IPS-18c (cell line): ENCODE data around the gene TMTC1.

ENCODE experiments used
- H3K4me3 ChIP-seq: 2 replicates; pipeline ENCODE4 v1.7.0; 2013; ENCODE audit warnings: low read depth, mild to moderate bottlenecking, low read length, moderate library complexity; ENCODE audit not compliant: insufficient read depth
- H3K9me3 ChIP-seq: one replicate; pipeline ENCODE4 v1.6.1; 2013; ENCODE audit warnings: mild to moderate bottlenecking, low read length, moderate library complexity; ENCODE audit not compliant: control insufficient read depth, insufficient read depth

The TMTC1 gene

DNA sequence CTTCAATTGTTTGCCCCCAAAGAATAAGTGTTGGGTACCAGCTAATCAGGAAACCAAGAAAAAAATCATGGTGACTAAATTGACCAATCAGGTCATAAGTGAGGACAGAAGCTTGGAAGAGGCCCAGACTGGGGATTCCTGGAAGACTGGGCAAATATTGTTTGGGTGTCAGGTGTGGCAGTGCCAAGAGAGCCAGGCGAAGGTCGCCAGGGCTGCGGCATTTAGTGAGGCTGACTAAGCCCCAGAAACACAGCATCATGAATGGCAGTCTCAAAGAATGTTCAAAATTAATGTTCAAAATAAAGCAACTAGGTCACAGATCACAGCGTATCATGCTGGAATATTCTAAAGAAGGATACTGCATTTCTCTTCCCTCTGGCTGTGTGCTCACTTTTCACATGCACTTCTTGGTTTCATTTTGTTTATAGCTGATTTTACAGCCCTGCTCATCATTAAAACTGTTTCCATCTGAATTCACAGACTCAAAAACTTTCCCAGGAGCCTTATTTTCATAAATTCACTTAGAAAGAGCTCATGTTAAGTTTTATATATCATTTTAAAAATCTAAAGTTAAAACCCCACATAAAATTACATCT is 201.0 kb downstream of the TMTC1 start:
- Histone ChIP-seq H3K4me3 (no peak overlapping the region), H3K9me3 (no peaks in the 10 kb centered on the region)

DNA sequence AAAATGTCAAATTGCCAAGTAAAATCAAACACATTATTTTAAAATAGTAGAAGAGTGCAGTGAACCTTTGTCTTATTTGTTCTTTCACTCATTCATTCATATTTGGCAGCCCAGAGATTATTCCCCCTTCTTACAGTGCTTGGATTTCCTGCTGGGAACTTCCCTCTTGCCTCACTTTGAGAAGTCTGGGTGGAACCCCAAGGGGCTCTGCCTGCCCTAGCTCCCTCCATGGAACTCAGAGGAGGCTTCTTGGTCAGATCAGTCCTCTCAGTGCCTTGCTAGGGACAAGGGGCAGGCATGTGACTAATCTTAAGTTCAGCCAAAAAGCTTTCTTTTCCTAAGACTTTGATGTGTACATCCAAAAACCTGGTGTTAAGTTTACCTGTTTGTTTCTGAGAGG is 201.6 kb downstream of the TMTC1 start:
- no peaks in the 10 kb centered on the region for H3K9me3 ChIP-seq
- no peak overlapping the region for H3K4me3 ChIP-seq

DNA sequence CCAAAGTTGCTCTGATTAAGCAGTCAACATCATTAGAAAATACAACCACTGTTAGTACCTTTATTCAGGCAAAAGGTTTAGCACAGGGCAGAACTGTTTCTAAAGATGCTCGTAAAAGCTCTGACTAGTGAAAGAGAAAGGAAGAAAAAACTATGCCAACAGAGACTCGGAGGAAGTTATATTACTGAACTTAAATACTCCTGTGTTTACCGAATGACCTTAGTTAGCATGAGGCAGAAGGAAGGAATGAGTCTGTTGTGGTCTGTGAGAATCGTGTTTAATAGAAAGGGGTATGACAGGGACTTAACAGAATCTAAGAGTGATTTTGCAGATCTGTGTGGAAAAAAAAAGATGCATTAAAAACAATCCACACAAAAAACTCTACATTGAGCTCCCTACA is 202.1 kb downstream of the TMTC1 start:
- Histone ChIP-seq H3K4me3 (no peak overlapping the region), H3K9me3 (no peaks in the 10 kb centered on the region)

DNA sequence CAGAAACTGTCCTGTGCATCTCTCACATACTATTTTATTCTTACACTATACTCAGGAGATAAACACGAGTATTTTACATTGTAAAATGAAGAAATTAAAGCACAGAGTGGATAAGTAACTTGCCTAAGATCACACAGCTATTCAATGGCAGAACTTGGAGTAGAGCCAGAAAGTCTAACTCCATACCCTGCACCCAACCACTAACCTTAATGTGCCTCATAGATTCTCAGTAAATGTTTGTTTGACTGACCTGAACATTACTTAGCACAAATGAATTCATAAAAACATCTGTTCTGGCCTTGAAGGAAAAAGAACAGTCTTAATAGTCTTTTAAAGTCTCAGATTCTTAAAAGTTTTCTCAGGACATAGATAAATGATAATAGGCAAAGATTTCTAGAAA is 202.8 kb downstream of the TMTC1 start:
- no peak overlapping the region for H3K4me3 ChIP-seq

DNA sequence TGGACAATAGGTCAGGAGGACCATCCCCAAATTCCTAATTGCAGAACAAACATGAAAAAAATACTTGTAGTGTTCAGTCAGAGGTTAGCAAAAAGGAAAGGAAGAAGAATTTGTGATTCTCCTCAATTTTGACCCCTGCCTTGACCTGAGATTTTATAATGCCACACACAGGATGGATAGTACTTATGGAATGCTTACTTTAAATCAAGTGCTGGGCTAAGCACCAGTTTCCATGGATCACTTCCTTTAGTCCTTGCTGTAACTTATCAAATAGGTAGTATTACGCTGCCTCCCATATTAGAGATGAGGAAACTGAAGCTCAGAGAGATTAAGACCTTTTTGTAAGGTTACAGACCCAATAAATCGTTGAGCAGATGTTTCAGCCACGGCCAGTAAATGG is 205.0 kb downstream of the TMTC1 start:
- no peaks in the 10 kb centered on the region for H3K9me3 ChIP-seq

More for the DNA sequence above, 202.8 kb downstream of the TMTC1 start:
- no peaks in the 10 kb centered on the region for H3K9me3 ChIP-seq

DNA sequence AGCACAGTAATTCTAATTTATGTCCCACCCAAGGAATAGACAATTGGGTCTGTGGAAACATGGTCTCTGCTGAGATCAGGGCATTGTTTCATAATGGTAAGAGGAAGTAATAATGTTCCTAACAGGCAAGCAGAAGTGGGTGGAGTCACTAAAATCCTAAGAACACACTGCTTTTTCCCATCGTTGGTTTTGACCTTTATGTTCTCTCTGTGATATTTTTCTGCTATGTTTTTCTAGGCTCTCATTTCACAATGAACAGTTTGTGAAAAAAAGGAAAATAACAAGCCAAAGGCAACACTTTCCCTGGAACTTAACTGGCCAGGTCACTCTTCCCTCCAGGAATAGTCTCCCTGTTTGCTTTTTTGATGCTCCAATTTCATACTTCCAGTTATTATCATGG is 205.7 kb downstream of the TMTC1 start:
- no peaks in the 10 kb centered on the region for H3K9me3 ChIP-seq
- H3K4me3 ChIP-seq = no peak overlapping the region

More for the DNA sequence above, 205.0 kb downstream of the TMTC1 start:
- no peak overlapping the region for H3K4me3 ChIP-seq

DNA sequence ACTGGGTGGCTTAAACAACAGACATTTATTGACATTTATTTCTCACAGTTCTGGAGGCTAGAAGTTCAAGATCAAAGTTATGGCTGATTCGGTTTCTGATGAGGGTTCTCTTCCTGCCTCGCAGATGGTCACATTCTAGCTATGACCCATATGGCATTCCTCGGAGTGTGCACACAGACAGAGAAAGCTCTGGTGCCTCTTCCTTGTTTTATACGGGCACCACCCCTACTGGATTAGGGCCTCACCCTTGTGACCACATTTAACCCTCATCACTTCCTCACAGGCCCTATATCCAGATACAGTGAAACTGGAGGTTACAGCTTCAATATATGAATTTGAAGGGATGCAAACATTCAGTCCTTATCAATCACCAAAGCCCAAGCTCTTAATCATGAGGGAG is 209.2 kb downstream of the TMTC1 start:
- Histone ChIP-seq H3K9me3 (no peaks in the 10 kb centered on the region), H3K4me3 (no peak overlapping the region)

DNA sequence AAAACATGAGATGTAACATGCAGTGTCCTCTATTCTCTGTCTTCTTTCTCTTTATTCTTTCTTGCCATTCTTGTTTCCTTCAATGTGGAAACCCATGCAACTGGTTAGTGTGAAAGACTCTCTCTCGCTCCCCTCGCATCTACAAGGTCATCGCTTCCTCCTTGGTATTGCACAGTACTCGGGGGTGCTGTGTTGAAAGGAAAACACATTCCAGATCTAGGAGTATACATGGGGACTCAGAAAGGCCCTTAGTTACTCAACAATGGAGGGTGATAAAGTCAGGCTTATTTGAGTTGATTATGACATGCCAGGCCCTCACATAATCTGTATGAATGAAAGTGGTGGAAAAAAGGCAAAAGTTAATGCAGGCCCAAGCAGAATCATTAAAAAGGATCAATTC is 210.8 kb downstream of the TMTC1 start:
- no peak overlapping the region for H3K4me3 ChIP-seq
- H3K9me3 ChIP-seq = no peaks in the 10 kb centered on the region

DNA sequence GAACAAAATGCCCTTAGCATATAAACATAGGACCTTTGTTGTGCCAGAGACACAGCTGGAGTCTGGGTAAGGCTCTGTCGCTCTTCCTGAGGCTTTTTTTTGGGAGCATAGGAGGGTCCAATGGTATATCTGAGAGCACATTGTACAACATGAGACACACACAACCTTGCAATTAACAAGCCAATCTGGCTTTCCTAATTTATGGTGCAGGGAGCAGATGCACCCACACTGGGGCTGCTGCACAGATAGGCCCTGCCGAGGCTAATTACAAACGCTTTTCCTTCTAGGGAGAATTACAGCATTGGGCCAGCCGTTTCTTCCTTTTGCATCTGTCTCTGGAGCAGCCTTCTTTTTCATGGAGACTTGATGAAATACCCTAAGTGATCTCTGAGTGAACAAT is 211.3 kb downstream of the TMTC1 start:
- Histone ChIP-seq H3K9me3 (no peaks in the 10 kb centered on the region), H3K4me3 (no peak overlapping the region)

DNA sequence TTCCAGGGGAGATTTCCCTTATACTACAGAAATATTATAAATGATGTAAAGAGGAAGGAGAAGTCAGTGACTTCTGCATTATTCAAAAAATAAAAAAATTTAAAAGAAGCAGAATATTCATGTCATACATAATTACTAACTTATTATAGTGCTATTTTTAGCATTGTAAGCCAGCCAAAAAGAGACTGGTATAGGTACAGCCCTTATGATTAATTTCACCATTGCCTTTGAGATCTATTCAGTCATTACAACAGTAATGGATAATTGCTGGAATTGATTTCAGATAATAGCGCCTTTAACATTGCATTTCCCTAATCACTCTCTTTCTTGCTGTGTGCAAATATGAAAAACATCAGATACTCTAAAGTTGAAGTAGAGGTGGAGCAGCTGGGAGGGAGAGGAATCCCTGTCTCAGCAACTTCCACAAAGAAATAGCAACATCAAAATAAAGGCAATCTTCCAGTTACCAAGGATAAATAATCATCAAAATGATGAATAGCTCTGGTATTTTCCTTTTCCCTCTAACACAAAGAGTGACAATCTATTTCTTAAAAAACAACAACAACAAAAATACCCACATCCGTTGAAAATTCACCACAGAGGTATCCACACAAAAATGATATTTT is 214.5 kb downstream of the TMTC1 start:
- Histone ChIP-seq H3K4me3 (no peak overlapping the region), H3K9me3 (no peaks in the 10 kb centered on the region)

DNA sequence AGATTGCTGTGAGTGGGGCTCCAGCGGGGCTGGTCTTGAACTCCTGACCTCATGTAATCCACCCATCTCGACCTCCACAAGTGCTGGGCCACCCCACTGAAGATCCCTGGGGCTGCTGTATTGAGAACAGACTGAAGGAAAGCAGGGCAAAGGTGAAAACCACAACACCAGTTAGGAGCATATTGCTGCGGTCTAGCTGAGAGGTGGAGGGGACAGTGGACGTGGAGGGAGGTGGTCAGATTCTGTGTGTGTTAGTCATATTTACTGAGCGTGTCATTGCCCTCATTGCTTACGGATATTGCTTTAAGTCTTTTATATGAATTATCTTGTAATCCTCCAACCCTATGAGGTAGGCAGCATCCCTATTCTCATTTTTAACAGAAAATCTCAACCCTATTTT is 217.3 kb downstream of the TMTC1 start:
- no peaks in the 10 kb centered on the region for H3K9me3 ChIP-seq
- H3K4me3 ChIP-seq = no peak overlapping the region

DNA sequence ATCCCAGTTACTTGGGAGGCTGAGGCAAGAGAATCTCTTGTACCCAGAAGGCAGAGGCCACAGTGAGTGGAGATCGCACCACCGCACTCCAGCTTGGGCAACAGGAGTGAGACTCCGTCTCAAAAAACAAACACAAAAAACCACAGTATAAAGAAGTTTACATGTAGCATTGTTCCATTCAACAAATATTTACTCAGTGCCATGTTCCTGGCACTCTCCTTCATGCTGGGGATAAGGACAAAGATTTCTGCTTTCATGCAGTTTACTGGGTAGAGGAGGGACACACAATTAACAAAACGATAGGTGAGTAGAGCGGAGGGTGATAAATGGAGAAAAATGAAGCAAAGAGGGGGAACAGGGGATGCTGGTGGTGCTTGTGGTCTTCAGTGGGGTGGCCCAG is 218.0 kb downstream of the TMTC1 start:
- H3K4me3 ChIP-seq = no peak overlapping the region
- H3K9me3 ChIP-seq = no peaks in the 10 kb centered on the region

DNA sequence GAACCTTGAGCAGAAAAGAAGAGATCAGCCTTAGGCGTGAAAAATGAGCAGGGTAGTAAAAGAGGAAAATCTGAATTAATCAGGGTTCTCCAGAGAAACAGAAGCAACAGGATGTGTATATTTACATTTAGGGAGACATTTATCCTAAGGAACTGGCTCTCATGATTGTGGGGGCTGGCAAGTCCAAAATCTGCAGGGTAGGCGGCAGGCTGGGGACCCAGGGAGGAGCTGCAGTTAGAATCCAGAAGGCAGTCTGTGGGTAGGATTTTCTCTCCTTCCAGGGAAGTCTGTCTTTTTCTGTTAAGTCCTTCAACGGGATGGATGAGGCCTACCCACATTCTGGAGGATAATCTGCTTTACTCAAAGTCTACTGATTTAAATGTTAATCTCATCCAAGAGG is 218.8 kb downstream of the TMTC1 start:
- Histone ChIP-seq H3K9me3 (no peaks in the 10 kb centered on the region), H3K4me3 (no peak overlapping the region)

DNA sequence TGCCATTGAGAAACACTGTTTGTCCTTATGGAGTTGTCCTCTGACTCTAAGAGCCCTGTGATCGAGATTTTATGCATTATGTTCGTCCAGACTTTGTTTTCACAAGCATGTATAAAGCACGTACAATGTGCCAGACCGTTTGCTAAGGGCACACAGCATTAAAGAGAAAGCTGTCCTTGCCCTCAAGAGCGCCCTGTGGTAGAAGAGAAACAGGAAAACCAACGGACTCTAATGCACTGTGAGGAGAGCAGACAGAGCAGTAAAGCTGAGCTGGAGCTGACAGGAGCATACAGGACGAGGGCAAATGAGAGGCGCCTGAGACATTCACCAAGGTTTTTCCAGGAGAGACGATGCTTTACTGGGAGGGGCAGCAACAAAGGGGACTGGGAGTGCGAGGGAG is 220.1 kb downstream of the TMTC1 start:
- no peaks in the 10 kb centered on the region for H3K9me3 ChIP-seq
- H3K4me3 ChIP-seq = no peak overlapping the region

DNA sequence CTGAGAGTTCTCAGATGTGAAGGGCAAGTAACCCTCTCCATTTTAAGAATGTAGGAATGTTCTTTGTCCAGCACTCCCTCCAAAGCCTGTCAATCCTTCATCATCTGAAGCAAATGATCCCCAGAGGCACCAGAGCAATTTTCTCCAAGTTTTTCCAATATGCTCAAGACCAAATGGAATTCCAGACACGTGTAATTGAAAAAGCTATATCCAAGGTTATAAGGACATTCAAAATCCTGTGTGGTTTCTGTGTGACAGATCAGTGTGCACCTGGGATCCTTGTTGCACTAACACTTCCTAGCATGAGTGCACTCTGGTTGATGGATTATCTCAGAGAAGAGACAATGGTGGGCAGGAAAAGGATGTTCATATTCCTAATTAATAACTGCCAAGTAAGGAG is 220.7 kb downstream of the TMTC1 start:
- H3K9me3 ChIP-seq = no peaks in the 10 kb centered on the region
- H3K4me3 ChIP-seq = no peak overlapping the region

DNA sequence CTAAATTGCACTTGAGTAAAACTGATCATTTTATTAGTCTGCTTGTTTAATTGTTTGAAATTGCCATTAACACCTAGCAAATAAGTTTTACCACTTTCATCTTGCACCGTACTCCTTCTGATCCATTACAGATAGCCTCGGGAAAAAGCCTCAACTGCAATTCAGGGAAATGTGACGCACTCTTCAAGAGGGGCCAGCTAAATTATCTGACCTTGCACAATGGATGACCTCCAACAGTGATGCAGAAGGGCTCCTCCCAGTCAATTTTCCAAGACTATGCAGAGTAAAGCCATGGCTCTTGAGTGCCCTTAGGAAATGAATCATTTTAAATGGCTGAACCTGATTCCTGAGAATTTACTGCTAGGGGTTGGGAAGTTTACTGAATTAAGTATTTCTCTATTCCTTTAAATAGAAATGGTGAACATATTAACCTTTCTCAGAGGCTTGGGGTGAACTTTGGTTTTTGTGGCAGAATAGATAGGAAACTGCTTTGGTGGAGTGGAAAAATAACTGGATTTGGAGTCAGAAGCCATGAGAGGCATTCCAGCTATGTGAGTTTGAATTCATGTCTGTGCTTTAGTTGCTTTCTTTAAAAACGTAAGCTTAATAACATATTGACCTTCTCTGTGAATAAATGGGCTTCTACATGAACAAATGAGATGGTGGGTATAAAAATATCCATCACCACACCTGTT is 221.5 kb downstream of the TMTC1 start:
- Histone ChIP-seq H3K9me3 (no peaks in the 10 kb centered on the region), H3K4me3 (no peak overlapping the region)

DNA sequence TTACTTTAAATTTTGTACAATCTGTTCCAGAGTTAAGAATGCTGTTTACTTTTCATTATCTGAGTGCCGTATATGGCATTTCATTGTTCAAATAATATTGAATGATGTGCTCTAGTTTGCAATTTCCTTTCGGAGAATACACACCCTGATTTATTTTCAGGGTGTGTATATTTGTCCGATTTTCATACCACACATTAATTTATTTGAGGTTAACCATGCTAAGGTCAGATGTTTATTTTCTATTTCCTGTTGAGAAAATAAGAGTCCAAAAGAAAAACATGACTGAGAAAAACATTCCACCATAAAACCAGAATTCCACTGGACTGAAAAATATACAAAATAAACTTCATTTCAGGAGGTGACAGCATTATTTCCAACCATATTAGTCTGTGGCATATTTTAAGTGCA is 222.1 kb downstream of the TMTC1 start:
- H3K4me3 ChIP-seq = no peak overlapping the region

DNA sequence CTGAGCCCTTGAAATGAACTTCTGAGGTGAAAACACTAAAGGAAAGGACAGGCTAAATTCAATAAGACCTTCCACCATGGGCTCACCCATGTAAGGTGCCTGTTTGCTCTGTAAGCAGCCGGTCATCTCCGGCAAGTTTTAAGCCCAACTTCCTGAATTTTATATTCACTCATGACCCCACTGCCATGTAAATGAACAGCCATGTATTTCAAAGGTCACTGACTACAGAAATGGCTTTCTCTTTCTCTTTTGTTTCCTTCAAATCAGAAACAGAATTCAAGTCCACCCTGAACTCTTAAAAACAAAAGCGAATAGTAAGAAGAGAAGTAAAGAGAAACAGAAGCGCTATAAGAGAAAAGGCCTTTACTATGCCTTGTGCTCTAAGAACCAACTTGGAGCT is 224.5 kb downstream of the TMTC1 start:
- Histone ChIP-seq H3K4me3 (no peak overlapping the region), H3K9me3 (no peaks in the 10 kb centered on the region)

More for the DNA sequence above, 222.1 kb downstream of the TMTC1 start:
- H3K9me3 ChIP-seq = no peaks in the 10 kb centered on the region
